ENCODE measurements around the gene SCUBE2. TPM values are rescaled to one million over a fixed set of nuclear protein-coding genes. Genes with fewer than 3 reads are reported as not detected.

SCUBE2 gene
- total RNA-seq, 1 experiment from 2014 or later: 1.9 TPM

- Mint-ChIP-seq H3K27me3 (ENCODE audit: low read depth) (no peaks in the 10 kb centered on the region; the same call in 1 of the 2 replicates), H3K9me3 (peaks cover 7% of the 10 kb centered on the region), H3K4me1 (peaks cover 4% of the 10 kb centered on the region), H3K27ac (no peak overlapping the region), H3K4me3 (no peak overlapping the region), H3K36me3 (peaks cover 4% of the 10 kb centered on the region)
- CTCF ChIA-PET: interaction anchor here (0.5 to 5.8 kb wide), 51 partner anchors 9 to 733 kb away, joined by 3 to 88 read pairs (median 5); partner anchors contain the start of genes NRIP3, SCUBE2 and TMEM9B
- POLR2A ChIA-PET: interaction anchor here (0.5 kb wide), 1 partner anchor 20 kb away, joined by 4 read pairs; no protein-coding TSS in a partner anchor
- DNase-seq (ENCODE audit: low spot score) (peak; percentile 70), ATAC-seq (peak; percentile 96)
- TF ChIP-seq ZNF532 (CRISPR knock-in tag; IDR thresholded peaks at IDR 0.05; ENCODE audit: borderline replicate concordance) (no peak), CTCF (IDR thresholded peaks at IDR 0.05) (peak; percentile 80)
Observed at GRCh38 chr11:9015677-9016076, 75.7 kb downstream of the SCUBE2 start.

GRCh38 chr11:9014826-9015225 lies 76.6 kb downstream of the SCUBE2 start:
- ChIA-PET POLR2A (interaction anchor here (0.5 kb wide), 1 partner anchor 19 kb away, joined by 4 read pairs; no protein-coding TSS in a partner anchor), CTCF (interaction anchor here (0.8 to 5.8 kb wide), 21 partner anchors 8 to 520 kb away, joined by 3 to 88 read pairs (median 6); partner anchors contain the start of genes SCUBE2 and TMEM9B)
- Mint-ChIP-seq H3K36me3 (peaks cover 4% of the 10 kb centered on the region), H3K27me3 (ENCODE audit: low read depth) (peaks cover 6% of the 10 kb centered on the region), H3K27ac (no peak overlapping the region), H3K9me3 (peaks cover 10% of the 10 kb centered on the region), H3K4me1 (peaks cover 4% of the 10 kb centered on the region), H3K4me3 (no peak overlapping the region)
- ATAC-seq (no peak), DNase-seq (ENCODE audit: low spot score) (no peak)
- TF ChIP-seq E2F1 (CRISPR knock-in tag; IDR thresholded peaks at IDR 0.05) (no peak), ZNF512 (CRISPR knock-in tag; IDR thresholded peaks at IDR 0.05; ENCODE audit: borderline replicate concordance) (no peak), TEAD4 (CRISPR knock-in tag; IDR thresholded peaks at IDR 0.05) (no peak), ATF6 (CRISPR knock-in tag; IDR thresholded peaks at IDR 0.05) (no peak), MAX (CRISPR knock-in tag; IDR thresholded peaks at IDR 0.05) (no peak), USF1 (CRISPR knock-in tag; IDR thresholded peaks at IDR 0.05) (no peak), ZNF671 (CRISPR knock-in tag; IDR thresholded peaks at IDR 0.05) (no peak), SP1 (CRISPR knock-in tag; conservative IDR thresholded peaks at IDR 0.05) (no peak), JAZF1 (CRISPR knock-in tag; IDR thresholded peaks at IDR 0.05) (no peak), ZBTB43 (CRISPR knock-in tag; IDR thresholded peaks at IDR 0.05) (no peak), HMGXB4 (CRISPR knock-in tag; IDR thresholded peaks at IDR 0.05) (no peak), FOXK1 (CRISPR knock-in tag; IDR thresholded peaks at IDR 0.05) (no peak), OVOL2 (CRISPR knock-in tag; IDR thresholded peaks at IDR 0.05; ENCODE audit: borderline replicate concordance) (no peak), ZMAT4 (CRISPR knock-in tag; IDR thresholded peaks at IDR 0.05) (no peak), TEAD1 (CRISPR knock-in tag; IDR thresholded peaks at IDR 0.05) (no peak), SMAD4 (CRISPR knock-in tag; IDR thresholded peaks at IDR 0.05) (no peak)

All from WTC11 (cell line).